KMS-11 (cell line): ENCODE measurements around the gene TRPV3.

Source experiments
- H2AFZ ChIP-seq: fragments of 200-600 bp; sonication (generic); 2 replicates; pipeline ENCODE4 v1.6.1; 2016; ENCODE audit warnings: antibody characterized with exemption, mixed run types, low read depth
- H3K27ac ChIP-seq: fragments of 200-600 bp; sonication (generic); 2 replicates; pipeline ENCODE4 v1.6.1; 2016; ENCODE audit warnings: mild to moderate bottlenecking, mixed run types
- H3K27me3 ChIP-seq: fragments of 200-600 bp; sonication (generic); 2 replicates; pipeline ENCODE4 v1.6.1; 2017; ENCODE audit warnings: mild to moderate bottlenecking, low read depth, mixed run types, moderate library complexity; ENCODE audit not compliant: insufficient read depth
- H3K36me3 ChIP-seq: fragments of 200-600 bp; sonication (generic); 2 replicates; pipeline ENCODE4 v1.6.1; 2017; ENCODE audit warnings: mild to moderate bottlenecking, mixed run types; ENCODE audit not compliant: insufficient read depth
- H3K4me1 ChIP-seq: fragments of 200-600 bp; sonication (generic); 2 replicates; pipeline ENCODE4 v1.6.1; 2016; ENCODE audit warnings: mild to moderate bottlenecking, low read depth, mixed run types; ENCODE audit not compliant: poor library complexity, severe bottlenecking
- H3K4me2 ChIP-seq: fragments of 200-600 bp; sonication (generic); 2 replicates; pipeline ENCODE4 v1.7.0; 2016; ENCODE audit warnings: mild to moderate bottlenecking, mixed run types
- H3K4me3 ChIP-seq: fragments of 200-600 bp; sonication (generic); IDR thresholded peaks from 2 replicates; pipeline ENCODE4 v1.6.1; 2017; ENCODE audit warnings: low read depth, low read length, mixed read lengths; ENCODE audit not compliant: insufficient read depth
- H3K79me2 ChIP-seq: fragments of 200-600 bp; sonication (generic); 2 replicates; pipeline ENCODE4 v1.6.1; 2016; ENCODE audit warnings: low read depth, mixed run types; ENCODE audit not compliant: insufficient read depth
- H3K9ac ChIP-seq: fragments of 200-600 bp; sonication (generic); 2 replicates; pipeline ENCODE4 v1.6.1; 2016; ENCODE audit warnings: mild to moderate bottlenecking, mixed run types
- H4K20me1 ChIP-seq: fragments of 200-600 bp; sonication (generic); 2 replicates; pipeline ENCODE4 v1.6.1; 2016; ENCODE audit warnings: mild to moderate bottlenecking, mixed run types; ENCODE audit not compliant: insufficient read depth
- CTCF ChIP-seq: fragments of 200-600 bp; sonication (generic); conservative IDR thresholded peaks from 2 replicates; pipeline ENCODE4 v1.6.1; 2017; ENCODE audit warnings: low read depth, mild to moderate bottlenecking, antibody characterized with exemption, low read length, moderate library complexity, mixed read lengths

Gene TRPV3

GRCh38 chr17:3576970-3577369, 19.4 kb upstream of the TRPV3 start:
- TF ChIP-seq CTCF, result no peak
- no peaks in the 10 kb centered on the region for H3K27me3 ChIP-seq
- H4K20me1 ChIP-seq, result no peaks in the 10 kb centered on the region
- H2AFZ ChIP-seq, result no peak overlapping the region
- no peak overlapping the region for H3K9ac ChIP-seq
- H3K4me2 ChIP-seq, result no peak overlapping the region
- H3K36me3 ChIP-seq, result no peaks in the 10 kb centered on the region
- H3K79me2 ChIP-seq, result no peaks in the 10 kb centered on the region
- no peak overlapping the region for H3K27ac ChIP-seq
- no peaks in the 10 kb centered on the region for H3K4me1 ChIP-seq
- H3K4me3 ChIP-seq, result no peak overlapping the region

DNA sequence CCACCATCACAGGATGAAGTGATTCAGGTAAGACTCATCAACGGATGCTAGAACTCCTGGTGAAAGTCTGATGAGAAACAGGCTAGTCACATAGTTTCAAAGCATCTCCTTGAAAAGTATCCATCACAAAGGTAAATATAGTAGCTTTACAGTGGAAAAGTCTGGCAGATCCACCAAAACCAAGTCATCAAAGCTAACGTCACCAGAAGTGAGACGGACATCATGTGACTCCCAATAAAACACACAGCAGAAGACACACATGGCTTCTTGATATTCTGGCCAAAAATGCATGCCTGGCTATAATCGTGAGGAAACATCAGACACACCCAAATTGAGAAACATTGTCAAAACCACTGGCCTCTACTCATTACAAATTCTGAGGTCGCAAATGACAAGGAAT, 17.9 kb upstream of the TRPV3 start:
- Histone ChIP-seq H3K27ac (no peak overlapping the region), H3K36me3 (no peaks in the 10 kb centered on the region), H3K4me1 (no peaks in the 10 kb centered on the region), H3K4me2 (no peak overlapping the region), H3K9ac (no peak overlapping the region), H2AFZ (no peak overlapping the region), H3K27me3 (no peaks in the 10 kb centered on the region), H3K4me3 (no peak overlapping the region), H4K20me1 (no peaks in the 10 kb centered on the region), H3K79me2 (no peaks in the 10 kb centered on the region)
- no peak for TF ChIP-seq CTCF

DNA sequence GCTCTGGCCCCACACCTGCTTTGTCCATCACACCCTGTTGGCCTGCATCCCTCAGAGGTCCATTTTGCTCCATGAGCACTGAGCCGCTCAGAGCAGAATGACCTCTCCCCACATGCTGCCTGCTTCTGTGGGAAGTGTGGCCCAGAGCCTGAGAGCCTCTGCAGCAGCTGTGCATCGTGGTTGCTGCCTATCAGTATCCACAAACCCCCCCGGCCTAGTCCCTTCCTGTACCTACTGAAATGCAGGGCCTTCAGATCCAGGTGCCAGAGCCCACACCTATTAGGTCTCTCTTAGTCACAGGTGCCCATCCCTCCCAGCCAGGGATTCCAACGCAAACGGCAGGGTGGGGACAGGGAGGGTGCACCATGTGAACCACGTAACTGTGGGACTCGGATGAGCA, 16.6 kb upstream of the TRPV3 start:
- no peaks in the 10 kb centered on the region for H3K79me2 ChIP-seq
- H3K27me3 ChIP-seq, result no peaks in the 10 kb centered on the region
- H3K4me2 ChIP-seq, result no peak overlapping the region
- no peak overlapping the region for H2AFZ ChIP-seq
- H3K4me3 ChIP-seq, result no peak overlapping the region
- H3K9ac ChIP-seq, result no peak overlapping the region
- TF ChIP-seq CTCF, result no peak
- H4K20me1 ChIP-seq, result no peaks in the 10 kb centered on the region
- no peak overlapping the region for H3K27ac ChIP-seq
- H3K36me3 ChIP-seq, result no peaks in the 10 kb centered on the region
- no peaks in the 10 kb centered on the region for H3K4me1 ChIP-seq

- H2AFZ ChIP-seq, result no peak overlapping the region
- no peaks in the 10 kb centered on the region for H4K20me1 ChIP-seq
- H3K4me2 ChIP-seq, result no peak overlapping the region
- no peak overlapping the region for H3K4me3 ChIP-seq
- no peak for TF ChIP-seq CTCF
- no peaks in the 10 kb centered on the region for H3K27me3 ChIP-seq
- H3K4me1 ChIP-seq, result no peaks in the 10 kb centered on the region
- no peaks in the 10 kb centered on the region for H3K36me3 ChIP-seq
- H3K27ac ChIP-seq, result no peak overlapping the region
- no peaks in the 10 kb centered on the region for H3K79me2 ChIP-seq
- H3K9ac ChIP-seq, result no peak overlapping the region
Measured at GRCh38 chr17:3573246-3574100, 15.9 kb upstream of the TRPV3 start.
